ENCODE results near the gene ZNF775. TPM values are rescaled to one million over a fixed set of nuclear protein-coding genes. Genes with fewer than 3 reads are reported as not detected.
A peak's percentile ranks its signal among the peaks of the same experiment; 100 is the strongest.

ZNF775 gene
- total and polyA plus RNA-seq, 2 of the 13 experiments (the other 11 are each of a cell fraction or from before 2014, with no cell fraction given), result 3.1 to 3.2 TPM

- TF ChIP-seq TAF1 (CRISPR knock-in tag; IDR thresholded peaks at IDR 0.05) (peak; percentile 58; the same call in 1 of the 2 replicates), ZNF329 (CRISPR knock-in tag; IDR thresholded peaks at IDR 0.05; ENCODE audit: low read depth) (no peak), NCOR1 (IDR thresholded peaks at IDR 0.05; ENCODE audit: borderline replicate concordance, low read length) (no peak), PPARG (CRISPR knock-in tag; conservative IDR thresholded peaks at IDR 0.05) (no peak), MAFF (IDR thresholded peaks at IDR 0.05; ENCODE audit: low read depth, low read length) (no peak), ZNF720 (CRISPR knock-in tag; IDR thresholded peaks at IDR 0.05) (no peak), ZNF34 (CRISPR knock-in tag; IDR thresholded peaks at IDR 0.05; ENCODE audit: borderline replicate concordance) (0 out of 2 replicates have a peak, but pooled peaks have one; percentile 8), E2F1 (CRISPR knock-in tag; IDR thresholded peaks at IDR 0.05) (no peak), ZBTB39 (CRISPR knock-in tag; IDR thresholded peaks at IDR 0.05) (0 out of 2 replicates have a peak, but pooled peaks have one; percentile 0), LCORL (IDR thresholded peaks at IDR 0.05) (no peak), LCORL (CRISPR knock-in tag; IDR thresholded peaks at IDR 0.05) (no peak), RARG (CRISPR knock-in tag; IDR thresholded peaks at IDR 0.05; ENCODE audit: low read depth) (no peak), ZNF766 (CRISPR knock-in tag; IDR thresholded peaks at IDR 0.05; ENCODE audit: borderline replicate concordance) (no peak), PRDM10 (CRISPR knock-in tag; IDR thresholded peaks at IDR 0.05; ENCODE audit: low read depth) (0 out of 2 replicates have a peak, but pooled peaks have one; percentile 10), HDAC1 (CRISPR knock-in tag; IDR thresholded peaks at IDR 0.05) (peak; percentile 77), ZNF609 (CRISPR knock-in tag; IDR thresholded peaks at IDR 0.05; ENCODE audit: borderline replicate concordance) (no peak), NFRKB (IDR thresholded peaks at IDR 0.05) (no peak)
Measured at GRCh38 chr7:150368884-150369747, 10.0 kb upstream of the ZNF775 start (continued).
